GM23338 (cell line): Measurements from ENCODE around the gene SLC38A10. TPM values are rescaled to one million over a fixed set of nuclear protein-coding genes. Genes with fewer than 3 reads are reported as not detected.

Source experiments
- ATAC-seq: fragments of 200-7000 bp; cut with Tn5 transposase; 3 replicates; pipeline ENCODE4 v1.9.1; 2020
- DNase-seq: peaks from one replicate; pipeline ENCODE4 v3.0.0-alpha.2; 2015; ENCODE audit warnings: low spot score
- H2AFZ ChIP-seq: fragments of 200-600 bp; sonication (generic); 2 replicates; pipeline ENCODE4 v1.8.0; 2016; ENCODE audit warnings: antibody characterized with exemption, mild to moderate bottlenecking, moderate library complexity
- H3F3A ChIP-seq: fragments of 200-600 bp; sonication (generic); replicated peaks from 2 replicates; pipeline ENCODE4 v1.8.0; 2017; ENCODE audit warnings: antibody characterized with exemption, mixed run types, low read depth
- H3K27ac ChIP-seq: fragments of 200-600 bp; sonication (generic); 2 replicates; pipeline ENCODE4 v1.6.1; 2016; ENCODE audit warnings: low read depth
- H3K27me3 ChIP-seq: fragments of 200-600 bp; sonication (generic); 2 replicates; pipeline ENCODE4 v1.8.0; 2016; ENCODE audit warnings: mild to moderate bottlenecking, mixed run types, moderate library complexity; ENCODE audit not compliant: insufficient read depth
- H3K36me3 ChIP-seq: fragments of 200-600 bp; sonication (generic); 2 replicates; pipeline ENCODE4 v1.8.0; 2016; ENCODE audit warnings: mild to moderate bottlenecking; ENCODE audit not compliant: insufficient read depth
- H3K4me1 ChIP-seq: fragments of 200-600 bp; sonication (generic); 2 replicates; pipeline ENCODE4 v1.8.0; 2016; ENCODE audit warnings: mild to moderate bottlenecking, moderate library complexity; ENCODE audit not compliant: insufficient read depth
- H3K4me2 ChIP-seq: fragments of 200-600 bp; sonication (generic); 2 replicates; pipeline ENCODE4 v1.7.1; 2017; ENCODE audit warnings: mixed run types
- H3K4me3 ChIP-seq: fragments of 200-600 bp; sonication (generic); 2 replicates; pipeline ENCODE4 v1.6.1; 2016; ENCODE audit warnings: mixed run types
- H3K79me2 ChIP-seq: fragments of 200-600 bp; sonication (generic); replicated peaks from 2 replicates; pipeline ENCODE4 v1.8.0; 2017; ENCODE audit warnings: mild to moderate bottlenecking; ENCODE audit not compliant: insufficient read depth
- H3K9me2 ChIP-seq: fragments of 200-600 bp; sonication (generic); 2 replicates; pipeline ENCODE4 v1.8.0; 2017; ENCODE audit not compliant: insufficient read depth
- H4K20me1 ChIP-seq: fragments of 200-600 bp; sonication (generic); replicated peaks from 2 replicates; pipeline ENCODE4 v1.8.0; 2017; ENCODE audit warnings: mild to moderate bottlenecking; ENCODE audit not compliant: insufficient read depth
- H3K27ac Mint-ChIP-seq: 2 replicates; pipeline ENCODE4 v1.8.0; 2020; ENCODE audit warnings: inconsistent platforms, mild to moderate bottlenecking, moderate library complexity, mixed read lengths
- H3K27me3 Mint-ChIP-seq: 3 replicates; pipeline ENCODE4 v1.8.0; 2022; ENCODE audit warnings: low read depth, mild to moderate bottlenecking, moderate library complexity, mixed read lengths, inconsistent platforms; ENCODE audit not compliant: insufficient read depth, poor library complexity
- H3K36me3 Mint-ChIP-seq: 3 replicates; pipeline ENCODE4 v1.8.0; 2021; ENCODE audit warnings: low read depth, mild to moderate bottlenecking, inconsistent platforms, moderate library complexity, mixed read lengths
- H3K4me1 Mint-ChIP-seq: 3 replicates; pipeline ENCODE4 v1.8.0; 2020; ENCODE audit warnings: mild to moderate bottlenecking, inconsistent platforms, mixed read lengths
- H3K4me3 Mint-ChIP-seq: 3 replicates; pipeline ENCODE4 v1.8.0; 2021; ENCODE audit warnings: moderate library complexity, mild to moderate bottlenecking, inconsistent platforms, mixed read lengths
- H3K9me3 Mint-ChIP-seq: 3 replicates; pipeline ENCODE4 v1.8.0; 2020; ENCODE audit warnings: moderate library complexity, mild to moderate bottlenecking, inconsistent platforms, mixed read lengths
- CREB1 ChIP-seq: fragments of 250-450 bp; sonication (Bioruptor Pico); IDR thresholded peaks from 2 replicates; pipeline ENCODE4 v1.5.0; 2020; ENCODE audit warnings: low read depth, mild to moderate bottlenecking, moderate library complexity
- EZH2 ChIP-seq: fragments of 200-600 bp; sonication (generic); IDR thresholded peaks from one replicate; pipeline ENCODE4 v1.8.0; 2017; ENCODE audit warnings: antibody characterized with exemption, mild to moderate bottlenecking, low read depth; ENCODE audit not compliant: unreplicated experiment
- POLR2AphosphoS5 ChIP-seq: IDR thresholded peaks from 2 replicates; pipeline ENCODE4 v1.6.1; 2016; ENCODE audit warnings: antibody characterized with exemption, low read depth
- REST ChIP-seq: IDR thresholded peaks from one replicate; pipeline ENCODE4 v1.6.1; 2018; ENCODE audit warnings: antibody characterized with exemption; ENCODE audit not compliant: unreplicated experiment
- STAT1 ChIP-seq: IDR thresholded peaks from one replicate; pipeline ENCODE4 v1.6.1; 2016; ENCODE audit warnings: antibody characterized with exemption; ENCODE audit not compliant: unreplicated experiment
- ZNF114 ChIP-seq: fragments of 250-450 bp; sonication (Bioruptor Pico); IDR thresholded peaks from 2 replicates; pipeline ENCODE4 v1.5.0; 2020; ENCODE audit warnings: mild to moderate bottlenecking, moderate library complexity
- polyA plus RNA-seq: library from polyadenylated mRNA; unstranded; fragments of >200 nt; fragmentation: Nextera tagmentation; extraction: Ambion mirVana; gene quantifications from 2 replicates; pipeline ENCODE4 v1.2.1, GENCODE V29; 2016
- total RNA-seq: library from RNA; depleted of rRNA; stranded (reverse); fragments of >200 nt; shearing (Covaris generic); gene quantifications from 2 replicates; pipeline ENCODE4 v1.2.3, GENCODE V29; 2014
- TF ChIP-seq, protein P1 (sequence below), 2 experiments: fragments of 200-600 bp in 1 of 2; sonication (generic) in 1 of 2; conservative IDR thresholded peaks; 2 replicates each; pipeline versions ENCODE4 v1.5.1 to v1.6.1; 2016 to 2017; ENCODE audit warnings: antibody characterized with exemption in 2 of 2, low read depth in 2 of 2, mild to moderate bottlenecking in 2 of 2, moderate library complexity in 1 of 2

SLC38A10 gene
- total and polyA plus RNA-seq, 2 experiments from 2014 or later, result 17.1 to 55.8 TPM

DNA sequence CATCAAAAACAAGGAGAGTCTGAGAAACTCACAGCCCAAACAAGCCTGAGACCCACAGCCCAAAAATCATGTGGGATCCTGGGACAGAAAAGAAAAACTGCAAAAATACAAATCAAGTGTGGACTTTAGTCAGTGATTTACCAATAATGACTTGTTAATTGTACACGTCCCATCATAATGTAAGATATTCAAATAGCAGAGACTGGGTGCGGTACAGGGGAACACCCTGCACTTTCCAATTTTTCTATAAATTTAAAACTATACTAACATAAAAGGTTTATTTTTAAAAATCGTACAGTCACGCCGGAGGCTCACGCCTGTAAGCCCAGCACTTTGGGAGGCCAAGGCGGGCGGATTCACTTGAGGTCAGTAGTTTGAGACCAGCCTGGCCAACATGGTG is 81.1 kb downstream of the SLC38A10 start:
- H3K36me3 Mint-ChIP-seq, result no peaks in the 10 kb centered on the region; the same call in 1 of the 3 replicates
- no peaks in the 10 kb centered on the region for H3K36me3 ChIP-seq
- no peak overlapping the region for H3K4me3 ChIP-seq
- H3F3A ChIP-seq, result no peaks in the 10 kb centered on the region; the same call in 1 of the 2 replicates
- DNase-seq (no peak), ATAC-seq (no peak)
- H4K20me1 ChIP-seq, result peaks cover 8% of the 10 kb centered on the region; the same call in 1 of the 2 replicates
- peaks cover 40% of the 10 kb centered on the region for H3K79me2 ChIP-seq
- no peaks in the 10 kb centered on the region for H3K9me3 Mint-ChIP-seq
- H3K4me2 ChIP-seq, result no peak overlapping the region
- no peak for TF ChIP-seq CREB1 (CRISPR knock-in tag)
- no peak for TF ChIP-seq STAT1
- TF ChIP-seq EZH2, result no peak
- no peak for TF ChIP-seq REST
- no peak for TF ChIP-seq POLR2AphosphoS5
- TF ChIP-seq ZNF114 (CRISPR knock-in tag), result no peak
- TF ChIP-seq, protein P1, sequence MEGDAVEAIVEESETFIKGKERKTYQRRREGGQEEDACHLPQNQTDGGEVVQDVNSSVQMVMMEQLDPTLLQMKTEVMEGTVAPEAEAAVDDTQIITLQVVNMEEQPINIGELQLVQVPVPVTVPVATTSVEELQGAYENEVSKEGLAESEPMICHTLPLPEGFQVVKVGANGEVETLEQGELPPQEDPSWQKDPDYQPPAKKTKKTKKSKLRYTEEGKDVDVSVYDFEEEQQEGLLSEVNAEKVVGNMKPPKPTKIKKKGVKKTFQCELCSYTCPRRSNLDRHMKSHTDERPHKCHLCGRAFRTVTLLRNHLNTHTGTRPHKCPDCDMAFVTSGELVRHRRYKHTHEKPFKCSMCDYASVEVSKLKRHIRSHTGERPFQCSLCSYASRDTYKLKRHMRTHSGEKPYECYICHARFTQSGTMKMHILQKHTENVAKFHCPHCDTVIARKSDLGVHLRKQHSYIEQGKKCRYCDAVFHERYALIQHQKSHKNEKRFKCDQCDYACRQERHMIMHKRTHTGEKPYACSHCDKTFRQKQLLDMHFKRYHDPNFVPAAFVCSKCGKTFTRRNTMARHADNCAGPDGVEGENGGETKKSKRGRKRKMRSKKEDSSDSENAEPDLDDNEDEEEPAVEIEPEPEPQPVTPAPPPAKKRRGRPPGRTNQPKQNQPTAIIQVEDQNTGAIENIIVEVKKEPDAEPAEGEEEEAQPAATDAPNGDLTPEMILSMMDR (conservative IDR thresholded peaks at IDR 0.05; ENCODE audit: low read depth in 2 of 2), result no peak
- H3K4me1 Mint-ChIP-seq, result no peaks in the 10 kb centered on the region
- H3K4me1 ChIP-seq, result no peaks in the 10 kb centered on the region
- H3K4me3 Mint-ChIP-seq, result no peak overlapping the region
- no peak overlapping the region for H3K27ac Mint-ChIP-seq
- H2AFZ ChIP-seq, result no peak overlapping the region
- peaks cover 4% of the 10 kb centered on the region for H3K27me3 Mint-ChIP-seq
- no peaks in the 10 kb centered on the region for H3K9me2 ChIP-seq
- H3K27ac ChIP-seq, result no peak overlapping the region
- H3K27me3 ChIP-seq, result no peaks in the 10 kb centered on the region

DNA sequence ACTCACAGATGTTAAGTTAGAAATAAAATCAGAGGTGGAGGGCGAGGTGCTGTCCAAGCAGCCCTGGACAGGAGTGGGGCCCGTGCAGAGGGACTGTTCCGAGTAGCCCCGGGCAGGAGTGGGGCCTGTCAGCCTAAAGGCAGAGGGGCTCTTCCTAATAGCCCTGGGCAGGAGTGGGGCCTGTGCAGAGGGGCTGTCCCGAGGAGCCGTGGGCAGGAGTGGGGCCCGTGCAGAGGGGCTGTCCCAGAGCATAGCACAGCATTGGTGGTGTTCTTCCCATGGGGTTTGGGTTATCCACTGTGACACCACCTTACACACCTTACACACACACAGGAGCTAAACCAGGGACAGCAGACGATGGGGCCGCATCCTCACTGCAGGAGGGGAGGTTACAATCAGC is 82.7 kb downstream of the SLC38A10 start:
- Histone ChIP-seq H2AFZ (no peak overlapping the region), H4K20me1 (peaks cover 8% of the 10 kb centered on the region; the same call in 1 of the 2 replicates), H3K27me3 (no peaks in the 10 kb centered on the region), H3K4me2 (no peak overlapping the region), H3K79me2 (peaks cover 34% of the 10 kb centered on the region), H3K4me3 (no peak overlapping the region), H3F3A (no peaks in the 10 kb centered on the region; the same call in 1 of the 2 replicates), H3K36me3 (no peaks in the 10 kb centered on the region), H3K9me2 (no peaks in the 10 kb centered on the region), H3K4me1 (no peaks in the 10 kb centered on the region), H3K27ac (no peak overlapping the region)
- Mint-ChIP-seq H3K4me1 (no peaks in the 10 kb centered on the region), H3K9me3 (no peaks in the 10 kb centered on the region; the same call in 2 of the 3 replicates), H3K4me3 (no peak overlapping the region), H3K36me3 (no peaks in the 10 kb centered on the region; the same call in 1 of the 3 replicates), H3K27me3 (peaks cover 4% of the 10 kb centered on the region), H3K27ac (no peak overlapping the region)
- DNase-seq (no peak), ATAC-seq (no peak)
- no peak for TF ChIP-seq REST
- no peak for TF ChIP-seq POLR2AphosphoS5
- TF ChIP-seq CREB1 (CRISPR knock-in tag), result no peak
